Mesenchymal stem cell (in vitro differentiated cells and primary cell): ENCODE results near the gene RPS17.

Experiments
- DNase-seq: peaks from one replicate; pipeline ENCODE4 v3.0.0-alpha.2; 2013
- H2AFZ ChIP-seq: one replicate; pipeline ENCODE4 v1.6.1; 2013; ENCODE audit warnings: low read depth, mild to moderate bottlenecking, control low read depth, inconsistent platforms, low read length, moderate library complexity
- H2AK5ac ChIP-seq: 2 replicates; pipeline ENCODE4 v1.6.1; 2013; ENCODE audit warnings: low read length, moderate library complexity, mild to moderate bottlenecking, inconsistent platforms; ENCODE audit not compliant: severe bottlenecking
- H2BK120ac ChIP-seq: one replicate; pipeline ENCODE4 v1.6.1; 2013; ENCODE audit warnings: low read depth, mild to moderate bottlenecking, inconsistent platforms, low read length, moderate library complexity
- H2BK12ac ChIP-seq, 2 experiments: one replicate each; pipeline ENCODE4 v1.6.1; 2013; ENCODE audit warnings: inconsistent platforms in 2 of 2, low read length in 2 of 2, mild to moderate bottlenecking in 2 of 2, moderate library complexity in 2 of 2, control low read depth in 1 of 2
- H2BK15ac ChIP-seq: one replicate; pipeline ENCODE4 v1.6.1; 2013; ENCODE audit warnings: mild to moderate bottlenecking, low read depth, inconsistent platforms; ENCODE audit not compliant: poor library complexity, severe bottlenecking
- H2BK5ac ChIP-seq: 2 replicates; pipeline ENCODE4 v1.6.1; 2013; ENCODE audit warnings: low read depth, mild to moderate bottlenecking, low read length, control low read depth, inconsistent platforms; ENCODE audit not compliant: poor library complexity, severe bottlenecking
- H3K14ac ChIP-seq, 2 experiments: one replicate each; pipeline ENCODE4 v1.6.1; 2013; ENCODE audit warnings: inconsistent platforms in 2 of 2, low read length in 2 of 2, control low read depth in 1 of 2, mild to moderate bottlenecking in 1 of 2, moderate library complexity in 1 of 2
- H3K18ac ChIP-seq, 2 experiments: one replicate each; pipeline ENCODE4 v1.6.1; 2013; ENCODE audit warnings: inconsistent platforms in 2 of 2, low read length in 2 of 2, control low read depth in 1 of 2, low read depth in 1 of 2, mild to moderate bottlenecking in 1 of 2
- H3K23ac ChIP-seq, 2 experiments: one replicate each; pipeline ENCODE4 v1.6.1; 2013; ENCODE audit warnings: inconsistent platforms in 2 of 2, low read length in 2 of 2, mild to moderate bottlenecking in 2 of 2, moderate library complexity in 2 of 2, control low read depth in 1 of 2
- H3K27ac ChIP-seq: 2 replicates; pipeline ENCODE4 v1.5.1; 2013; ENCODE audit warnings: mild to moderate bottlenecking, moderate library complexity, low read length, control low read depth, inconsistent platforms; ENCODE audit not compliant: poor library complexity, severe bottlenecking
- H3K27me3 ChIP-seq, 2 experiments: 2 replicates each; pipeline versions ENCODE4 v1.6.1 to v1.7.0; 2013; ENCODE audit warnings: low read length in 2 of 2, mild to moderate bottlenecking in 2 of 2, moderate library complexity in 2 of 2, control low read depth in 1 of 2, inconsistent platforms in 1 of 2; ENCODE audit not compliant: control insufficient read depth in 1 of 2, insufficient read depth in 1 of 2
- H3K36me3 ChIP-seq, 2 experiments: 2 replicates each; pipeline versions ENCODE4 v1.6.1 to v1.7.0; 2013; ENCODE audit warnings: low read length in 2 of 2, control low read depth in 1 of 2, inconsistent platforms in 1 of 2, low read depth in 1 of 2, mild to moderate bottlenecking in 1 of 2; ENCODE audit not compliant: insufficient read depth in 2 of 2, control insufficient read depth in 1 of 2
- H3K4ac ChIP-seq, 2 experiments: one replicate each; pipeline ENCODE4 v1.6.1; 2013; ENCODE audit warnings: inconsistent platforms in 2 of 2, low read length in 2 of 2, mild to moderate bottlenecking in 2 of 2, moderate library complexity in 2 of 2, control low read depth in 1 of 2, low read depth in 1 of 2
- H3K4me1 ChIP-seq: 2 replicates; pipeline ENCODE4 v1.6.1; 2013; ENCODE audit warnings: low read depth, low read length, control low read depth; ENCODE audit not compliant: control insufficient read depth, insufficient read depth
- H3K4me2 ChIP-seq: 2 replicates; pipeline ENCODE4 v1.6.1; 2013; ENCODE audit warnings: low read length, mild to moderate bottlenecking, inconsistent platforms; ENCODE audit not compliant: poor library complexity, severe bottlenecking
- H3K4me3 ChIP-seq, 2 experiments: 2 replicates each; pipeline versions ENCODE4 v1.5.1 to v1.7.0; 2013; ENCODE audit warnings: low read length in 2 of 2, mild to moderate bottlenecking in 2 of 2, control low read depth in 1 of 2, low read depth in 1 of 2; ENCODE audit not compliant: insufficient read depth in 1 of 2
- H3K79me1 ChIP-seq: replicated peaks from 2 replicates; pipeline ENCODE4 v1.6.1; 2013; ENCODE audit warnings: mild to moderate bottlenecking, control low read depth, low read length, inconsistent platforms; ENCODE audit not compliant: poor library complexity, severe bottlenecking
- H3K9ac ChIP-seq: 2 replicates; pipeline ENCODE4 v1.7.0; 2013; ENCODE audit warnings: mild to moderate bottlenecking, low read length, moderate library complexity
- H3K9me3 ChIP-seq: 2 replicates; pipeline ENCODE4 v1.7.0; 2013; ENCODE audit warnings: mild to moderate bottlenecking, low read length; ENCODE audit not compliant: control insufficient read depth
- H4K8ac ChIP-seq: one replicate; pipeline ENCODE4 v1.6.1; 2013; ENCODE audit warnings: inconsistent platforms, mild to moderate bottlenecking, low read length, moderate library complexity
- H4K91ac ChIP-seq: one replicate; pipeline ENCODE4 v1.6.1; 2013; ENCODE audit warnings: mild to moderate bottlenecking, low read length, inconsistent platforms
- WGBS: methylation state at CpG from one replicate; pipeline ENCODE4 v1.1.7; 2013; ENCODE audit warnings: mixed read lengths; 5-methylcytosine and 5-hydroxymethylcytosine counted together

RPS17 gene

DNA sequence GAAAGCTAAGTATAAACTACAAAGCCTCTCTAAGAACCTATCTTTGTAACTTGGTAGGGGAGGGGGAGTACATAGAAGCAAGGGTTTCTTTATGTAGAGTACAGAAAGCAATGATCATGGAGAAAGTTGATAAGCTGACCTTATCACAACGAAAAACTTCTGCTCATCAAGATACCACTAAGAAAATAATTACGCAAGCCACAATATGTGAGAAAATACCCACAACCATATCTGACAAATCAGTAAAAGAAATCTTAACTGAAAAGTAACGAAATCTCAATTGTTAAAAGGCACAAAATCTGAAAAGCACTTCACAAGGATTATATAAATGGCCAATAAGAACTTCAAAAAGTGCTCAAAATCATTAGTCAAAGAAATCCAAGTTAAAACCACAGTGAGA lies 35.1 kb upstream of the RPS17 start:
- Histone ChIP-seq H3K9ac (no peak overlapping the region), H3K18ac (no peak overlapping the region), H3K4ac (no peak overlapping the region), H4K8ac (no peak overlapping the region), H3K27ac (no peak overlapping the region), H3K4me2 (no peak overlapping the region), H2AK5ac (no peak overlapping the region), H2AFZ (no peak overlapping the region), H3K4me1 (peaks cover 11% of the 10 kb centered on the region), H3K4me3 (no peak overlapping the region), H3K36me3 (no peaks in the 10 kb centered on the region), H2BK15ac (no peak overlapping the region), H3K79me1 (no peaks in the 10 kb centered on the region), H2BK12ac (no peak overlapping the region), H2BK120ac (no peak overlapping the region), H4K91ac (no peak overlapping the region), H3K23ac (no peak overlapping the region), H2BK5ac (no peak overlapping the region), H3K14ac (no peak overlapping the region), H3K9me3 (no peaks in the 10 kb centered on the region), H3K27me3 (peaks cover 0 to 12% of the 10 kb centered on the region in 2 experiments)
- 66% methylated on average over 3 of the region's 3 CpGs for WGBS
- no peak for DNase-seq

DNA sequence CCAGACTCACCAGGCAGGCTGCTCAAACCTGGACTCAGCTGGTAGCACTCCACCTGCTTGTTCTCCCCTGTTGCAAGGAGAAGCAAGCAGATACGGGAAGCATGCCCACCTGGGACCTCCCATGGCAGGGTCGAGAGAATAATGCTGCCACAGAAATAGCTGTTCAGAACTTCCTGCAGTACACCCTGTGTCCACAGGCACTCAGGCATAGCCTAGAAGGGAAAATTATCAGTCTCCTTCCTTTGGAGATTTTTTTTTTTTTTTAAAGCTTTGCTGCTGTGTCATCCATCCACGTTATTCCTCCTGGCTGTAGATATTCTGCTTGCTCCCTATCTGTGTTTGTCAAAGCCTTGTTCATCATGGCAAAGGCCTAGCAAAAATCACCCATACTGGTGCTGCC lies 32.7 kb upstream of the RPS17 start:
- H3K18ac ChIP-seq: no peak overlapping the region
- no peak overlapping the region for H3K4me2 ChIP-seq
- H3K79me1 ChIP-seq: no peaks in the 10 kb centered on the region
- H2AFZ ChIP-seq: no peak overlapping the region
- H3K27ac ChIP-seq: no peak overlapping the region
- H3K4me1 ChIP-seq: peaks cover 11% of the 10 kb centered on the region
- H2BK120ac ChIP-seq: no peak overlapping the region
- no peak overlapping the region for H2AK5ac ChIP-seq
- H3K14ac ChIP-seq: no peak overlapping the region
- H3K36me3 ChIP-seq: peaks cover 0 to 18% of the 10 kb centered on the region in 2 experiments
- no peak overlapping the region for H2BK5ac ChIP-seq
- H3K9me3 ChIP-seq: no peaks in the 10 kb centered on the region
- DNase-seq: no peak
- H4K8ac ChIP-seq: no peak overlapping the region
- no peak overlapping the region for H2BK15ac ChIP-seq
- H2BK12ac ChIP-seq: no peak overlapping the region
- WGBS: 71% methylated on average over 3 of the region's 3 CpGs
- H3K4me3 ChIP-seq: no peak overlapping the region
- no peak overlapping the region for H4K91ac ChIP-seq
- no peak overlapping the region for H3K4ac ChIP-seq
- no peak overlapping the region for H3K9ac ChIP-seq
- H3K27me3 ChIP-seq: peaks cover 0 to 12% of the 10 kb centered on the region in 2 experiments
- H3K23ac ChIP-seq: no peak overlapping the region

DNA sequence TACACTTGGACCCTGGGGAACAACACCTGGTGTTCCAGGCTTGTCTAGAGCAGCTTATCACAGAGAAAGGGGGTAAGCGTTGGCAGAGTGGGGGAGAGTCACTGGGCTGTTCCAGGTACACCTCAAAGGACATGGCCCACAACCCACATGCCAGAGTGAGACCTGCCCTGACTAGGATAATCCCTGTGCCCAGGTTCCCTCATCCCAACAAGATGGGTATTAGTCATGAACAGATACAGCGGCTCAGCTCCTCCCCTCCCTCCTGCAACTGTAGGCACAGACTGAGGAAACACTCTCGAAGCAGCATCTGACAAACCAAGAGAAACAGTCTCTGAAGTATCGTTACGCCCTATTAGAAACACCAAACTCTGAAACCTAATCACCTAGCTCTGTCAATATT lies 32.1 kb upstream of the RPS17 start:
- Histone ChIP-seq H2AFZ (no peak overlapping the region), H4K8ac (no peak overlapping the region), H3K36me3 (peaks cover 0 to 24% of the 10 kb centered on the region in 2 experiments), H2AK5ac (no peak overlapping the region), H2BK5ac (no peak overlapping the region), H3K27me3 (peaks cover 0 to 12% of the 10 kb centered on the region in 2 experiments), H3K23ac (no peak overlapping the region), H2BK15ac (no peak overlapping the region), H3K4me2 (no peak overlapping the region), H3K4ac (no peak overlapping the region), H2BK12ac (no peak overlapping the region), H3K4me1 (peaks cover 11% of the 10 kb centered on the region), H3K9me3 (no peaks in the 10 kb centered on the region), H3K18ac (no peak overlapping the region), H3K14ac (no peak overlapping the region), H3K9ac (peak overlapping the region; percentile 92), H4K91ac (no peak overlapping the region), H3K79me1 (no peaks in the 10 kb centered on the region), H2BK120ac (no peak overlapping the region), H3K4me3 (peak overlapping the region in 1 of 2 experiments; percentile 78), H3K27ac (no peak overlapping the region)
- 87% methylated on average over 5 of the region's 5 CpGs for WGBS
- DNase-seq: peak; percentile 4

DNA sequence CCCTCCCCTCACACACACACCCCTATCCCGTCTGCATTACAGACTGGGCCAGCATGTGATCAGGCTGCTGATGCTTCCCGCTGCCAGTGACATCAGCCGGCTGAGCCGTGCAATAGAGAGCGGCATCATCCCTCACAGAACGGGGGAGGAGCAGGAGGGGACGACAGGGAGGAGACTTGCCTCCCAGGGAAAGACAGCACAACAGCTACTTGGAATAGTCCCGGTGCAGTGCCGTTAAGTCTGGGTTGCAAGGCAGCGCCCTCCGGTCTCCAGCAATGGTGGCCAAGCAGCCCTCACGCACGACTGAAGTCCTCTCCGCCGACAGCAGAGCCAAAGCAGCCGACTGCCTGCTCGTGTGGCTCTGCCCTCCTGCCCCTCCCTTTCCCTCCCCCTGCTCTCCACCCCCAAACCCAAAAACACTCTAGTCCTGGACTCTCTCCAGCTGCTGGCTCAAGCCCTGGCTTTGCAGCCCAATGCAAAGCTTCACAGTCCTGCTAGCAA lies 31.5 kb upstream of the RPS17 start:
- no peak overlapping the region for H3K18ac ChIP-seq
- peak overlapping the region; percentile 37 to 78 for H3K4me3 ChIP-seq
- peak overlapping the region in 1 of 2 experiments; percentile 69 for H3K14ac ChIP-seq
- peaks cover 11% of the 10 kb centered on the region for H3K4me1 ChIP-seq
- no peak overlapping the region for H2BK120ac ChIP-seq
- no peak overlapping the region for H2BK12ac ChIP-seq
- peaks cover 0 to 24% of the 10 kb centered on the region in 2 experiments for H3K36me3 ChIP-seq
- H3K79me1 ChIP-seq: no peaks in the 10 kb centered on the region
- no peak overlapping the region for H4K91ac ChIP-seq
- H3K27me3 ChIP-seq: peaks cover 0 to 12% of the 10 kb centered on the region in 2 experiments
- H3K23ac ChIP-seq: peak overlapping the region in 1 of 2 experiments; percentile 48
- H2AFZ ChIP-seq: peak overlapping the region; percentile 98
- H3K9ac ChIP-seq: peak overlapping the region; percentile 92
- peak overlapping the region; percentile 55 for H4K8ac ChIP-seq
- H3K9me3 ChIP-seq: no peaks in the 10 kb centered on the region
- no peak overlapping the region for H2AK5ac ChIP-seq
- H3K4ac ChIP-seq: no peak overlapping the region
- 8% methylated on average over 16 of the region's 17 CpGs for WGBS
- DNase-seq: peak; percentile 74
- H2BK15ac ChIP-seq: no peak overlapping the region
- H2BK5ac ChIP-seq: no peak overlapping the region
- no peak overlapping the region for H3K27ac ChIP-seq
- H3K4me2 ChIP-seq: peak overlapping the region; percentile 66
